ENCODE data around the gene PTPRE.

PTPRE gene

GRCh38 chr10:127932521-127933270 is 25.8 kb downstream of the PTPRE start:
- no peak for DNase-seq

- DNase-seq, result no peak
Measured at GRCh38 chr10:127933271-127933670, 26.4 kb downstream of the PTPRE start.

- DNase-seq, result no peak
Measured at GRCh38 chr10:127934383-127934782, 27.5 kb downstream of the PTPRE start.

- DNase-seq, result no peak
Measured at GRCh38 chr10:127935071-127935561, 28.2 kb downstream of the PTPRE start.

- DNase-seq, result no peak
Measured at GRCh38 chr10:127937069-127937468, 30.2 kb downstream of the PTPRE start.

- DNase-seq, result no peak
Measured at GRCh38 chr10:127937915-127938463, 31.1 kb downstream of the PTPRE start.

- no peak for DNase-seq
Measured at GRCh38 chr10:127939786-127940330, 33.0 kb downstream of the PTPRE start.

- no peak for DNase-seq
Measured at GRCh38 chr10:127940866-127941640, 34.1 kb downstream of the PTPRE start.

- no peak for DNase-seq
Measured at GRCh38 chr10:127942811-127943210, 35.9 kb downstream of the PTPRE start.

GRCh38 chr10:127943336-127943910 is 36.5 kb downstream of the PTPRE start:
- DNase-seq, result no peak

- no peak for DNase-seq
Measured at GRCh38 chr10:127944256-127944655, 37.4 kb downstream of the PTPRE start.

- DNase-seq, result peak; percentile 23
Measured at GRCh38 chr10:127945341-127945758, 38.4 kb downstream of the PTPRE start.

- no peak for DNase-seq
Measured at GRCh38 chr10:127945948-127946711, 39.2 kb downstream of the PTPRE start.

- no peak for DNase-seq
Measured at GRCh38 chr10:127947211-127947610, 40.3 kb downstream of the PTPRE start.

GRCh38 chr10:127948791-127949190 is 41.9 kb downstream of the PTPRE start:
- no peak for DNase-seq

- no peak for DNase-seq
Measured at GRCh38 chr10:127949831-127950230, 42.9 kb downstream of the PTPRE start.

- DNase-seq, result no peak
Measured at GRCh38 chr10:127951861-127952574, 45.1 kb downstream of the PTPRE start.

GRCh38 chr10:127952575-127952869 is 45.6 kb downstream of the PTPRE start:
- no peak for DNase-seq

GRCh38 chr10:127952918-127953317 is 46.0 kb downstream of the PTPRE start:
- DNase-seq, result no peak

- DNase-seq, result no peak
Measured at GRCh38 chr10:127953876-127954275, 47.0 kb downstream of the PTPRE start.

- DNase-seq, result no peak
Measured at GRCh38 chr10:127959428-127959827, 52.5 kb downstream of the PTPRE start.

- DNase-seq, result no peak
Measured at GRCh38 chr10:127961071-127961470, 54.2 kb downstream of the PTPRE start.

Measured in CD4-positive, alpha-beta T cell treated with Interleukin-21 for 1 hour (primary cell).